Nephron progenitor cell (in vitro differentiated cells): Measurements from ENCODE around the gene KCNJ15.

Experiments used
- DNase-seq: peaks from one replicate; pipeline ENCODE4 v3.0.0; 2021
- H3K27ac Mint-ChIP-seq: 2 replicates; pipeline ENCODE4 v1.8.0; 2021; ENCODE audit warnings: mild to moderate bottlenecking, moderate library complexity, mixed read lengths
- H3K27me3 Mint-ChIP-seq: 2 replicates; pipeline ENCODE4 v1.8.0; 2021; ENCODE audit warnings: mild to moderate bottlenecking, low read depth, mixed read lengths; ENCODE audit not compliant: poor library complexity
- H3K36me3 Mint-ChIP-seq: 2 replicates; pipeline ENCODE4 v1.8.0; 2021; ENCODE audit warnings: low read depth, mixed read lengths
- H3K4me1 Mint-ChIP-seq: 2 replicates; pipeline ENCODE4 v1.8.0; 2021; ENCODE audit warnings: mixed read lengths
- H3K4me3 Mint-ChIP-seq: 2 replicates; pipeline ENCODE4 v1.8.0; 2021; ENCODE audit warnings: mild to moderate bottlenecking, moderate library complexity, mixed read lengths
- H3K9me3 Mint-ChIP-seq: 2 replicates; pipeline ENCODE4 v1.8.0; 2021; ENCODE audit warnings: mild to moderate bottlenecking, moderate library complexity, mixed read lengths
- CTCF ChIP-seq: fragments of 200-600 bp; sonication (generic); IDR thresholded peaks from 2 replicates; pipeline ENCODE4 v1.5.0; 2021; ENCODE audit warnings: antibody characterized with exemption

Gene KCNJ15

GRCh38 chr21:38247738-38248510 lies 8.9 kb upstream of the KCNJ15 start:
- TF ChIP-seq CTCF = no peak
- Mint-ChIP-seq H3K36me3 (no peaks in the 10 kb centered on the region), H3K4me1 (peaks cover 28% of the 10 kb centered on the region), H3K27ac (no peak overlapping the region), H3K4me3 (no peak overlapping the region), H3K27me3 (peaks cover 7% of the 10 kb centered on the region), H3K9me3 (no peaks in the 10 kb centered on the region)
- DNase-seq = no peak

GRCh38 chr21:38249256-38249655 lies 7.5 kb upstream of the KCNJ15 start:
- Mint-ChIP-seq H3K36me3 (no peaks in the 10 kb centered on the region), H3K27ac (no peak overlapping the region), H3K9me3 (no peaks in the 10 kb centered on the region), H3K27me3 (peaks cover 9% of the 10 kb centered on the region), H3K4me3 (no peak overlapping the region), H3K4me1 (peaks cover 28% of the 10 kb centered on the region)
- TF ChIP-seq CTCF = no peak
- DNase-seq = no peak

- H3K9me3 Mint-ChIP-seq = no peaks in the 10 kb centered on the region
- no peak overlapping the region for H3K4me3 Mint-ChIP-seq
- peaks cover 6% of the 10 kb centered on the region for H3K27me3 Mint-ChIP-seq
- DNase-seq = no peak
- peaks cover 28% of the 10 kb centered on the region for H3K4me1 Mint-ChIP-seq
- TF ChIP-seq CTCF = no peak
- no peak overlapping the region for H3K27ac Mint-ChIP-seq
- no peaks in the 10 kb centered on the region for H3K36me3 Mint-ChIP-seq
These were observed 7.0 kb upstream of the KCNJ15 start for GRCh38 chr21:38249696-38250278.

- Mint-ChIP-seq H3K27me3 (peaks cover 5% of the 10 kb centered on the region), H3K9me3 (no peaks in the 10 kb centered on the region), H3K36me3 (no peaks in the 10 kb centered on the region), H3K4me3 (no peak overlapping the region), H3K27ac (no peak overlapping the region), H3K4me1 (peaks cover 28% of the 10 kb centered on the region)
- DNase-seq = no peak
- no peak for TF ChIP-seq CTCF
These were observed 5.8 kb upstream of the KCNJ15 start for GRCh38 chr21:38250991-38251418.

GRCh38 chr21:38254970-38255369 lies 1.8 kb upstream of the KCNJ15 start:
- Mint-ChIP-seq H3K4me1 (peaks cover 27% of the 10 kb centered on the region), H3K9me3 (no peaks in the 10 kb centered on the region), H3K27ac (no peak overlapping the region), H3K36me3 (no peaks in the 10 kb centered on the region), H3K27me3 (peaks cover 10% of the 10 kb centered on the region), H3K4me3 (no peak overlapping the region)
- no peak for TF ChIP-seq CTCF
- no peak for DNase-seq
